Neuronal stem cell (in vitro differentiated cells): ENCODE data around the gene AP1S1.
A peak's percentile ranks its signal among the peaks of the same experiment; 100 is the strongest.
"Not testable (repeated sequence)": the region's sequence is repeated elsewhere in the genome, so short reads cannot be mapped to it uniquely, and the experiment has no call there.

ENCODE experiments used
- DNase-seq: peaks from one replicate; pipeline ENCODE4 v3.0.0-alpha.2; 2013; ENCODE audit warnings: low spot score
- H2AFZ ChIP-seq: one replicate; pipeline ENCODE4 v1.6.1; 2013; ENCODE audit warnings: mild to moderate bottlenecking, low read length, inconsistent platforms
- H2AK5ac ChIP-seq: 2 replicates; pipeline ENCODE4 v1.6.1; 2013; ENCODE audit warnings: low read depth, mild to moderate bottlenecking, inconsistent platforms, low read length, moderate library complexity, mixed read lengths
- H2BK120ac ChIP-seq: 2 replicates; pipeline ENCODE4 v1.6.1; 2013; ENCODE audit warnings: low read depth, mild to moderate bottlenecking, inconsistent platforms, low read length, moderate library complexity, mixed read lengths
- H2BK12ac ChIP-seq: one replicate; pipeline ENCODE4 v1.6.1; 2013; ENCODE audit warnings: low read length, inconsistent platforms
- H2BK15ac ChIP-seq: 2 replicates; pipeline ENCODE4 v1.6.1; 2013; ENCODE audit warnings: mild to moderate bottlenecking, low read length, inconsistent platforms, mixed read lengths
- H2BK5ac ChIP-seq: one replicate; pipeline ENCODE4 v1.6.1; 2013; ENCODE audit warnings: inconsistent platforms, mild to moderate bottlenecking, low read length, moderate library complexity
- H3K14ac ChIP-seq: one replicate; pipeline ENCODE4 v1.6.1; 2013; ENCODE audit warnings: low read length, inconsistent platforms
- H3K18ac ChIP-seq: 2 replicates; pipeline ENCODE4 v1.6.1; 2013; ENCODE audit warnings: low read length, inconsistent platforms
- H3K23ac ChIP-seq: 2 replicates; pipeline ENCODE4 v1.6.1; 2013; ENCODE audit warnings: low read depth, mild to moderate bottlenecking, mixed read lengths, low read length, inconsistent platforms; ENCODE audit not compliant: poor library complexity
- H3K27ac ChIP-seq: replicated peaks from 3 replicates; pipeline ENCODE4 v1.5.1; 2013; ENCODE audit warnings: low read length, inconsistent platforms
- H3K27me3 ChIP-seq, 3 experiments: 2 replicates each; pipeline ENCODE4 v1.6.1; 2013; ENCODE audit warnings: low read length in 3 of 3, mild to moderate bottlenecking in 2 of 3, inconsistent platforms in 1 of 3, low read depth in 1 of 3, mixed read lengths in 1 of 3, moderate library complexity in 1 of 3; ENCODE audit not compliant: control insufficient read depth in 3 of 3, insufficient read depth in 3 of 3
- H3K36me3 ChIP-seq, 2 donors: replicated peaks in 1 of 2; 2 replicates each; pipeline ENCODE4 v1.6.1; 2013; ENCODE audit warnings: low read length in 2 of 2; ENCODE audit not compliant: control insufficient read depth in 2 of 2, insufficient read depth in 2 of 2
- H3K4ac ChIP-seq: 2 replicates; pipeline ENCODE4 v1.6.1; 2013; ENCODE audit warnings: inconsistent platforms, mild to moderate bottlenecking, low read length, moderate library complexity
- H3K4me1 ChIP-seq, 2 donors: 1 replicate in 1 of 2; 2 replicates in 1 of 2; pipeline ENCODE4 v1.6.1; 2013; ENCODE audit warnings: low read length in 2 of 2, low read depth in 1 of 2; ENCODE audit not compliant: control insufficient read depth in 2 of 2, insufficient read depth in 1 of 2
- H3K4me2 ChIP-seq: one replicate; pipeline ENCODE4 v1.6.1; 2013; ENCODE audit warnings: mild to moderate bottlenecking, low read length, inconsistent platforms; ENCODE audit not compliant: insufficient read depth, poor library complexity, severe bottlenecking
- H3K4me3 ChIP-seq, 2 donors: 2 replicates each; pipeline ENCODE4 v1.5.1; 2013; ENCODE audit warnings: low read length in 2 of 2, mild to moderate bottlenecking in 2 of 2, inconsistent platforms in 1 of 2, moderate library complexity in 1 of 2
- H3K79me1 ChIP-seq: one replicate; pipeline ENCODE4 v1.6.1; 2013; ENCODE audit warnings: low read depth, mild to moderate bottlenecking, inconsistent platforms, low read length, moderate library complexity
- H3K9ac ChIP-seq: one replicate; pipeline ENCODE4 v1.6.1; 2013; ENCODE audit warnings: mild to moderate bottlenecking, low read depth, low read length, inconsistent platforms; ENCODE audit not compliant: poor library complexity
- H3K9me3 ChIP-seq, 2 donors: replicated peaks in 1 of 2; 2 replicates each; pipeline versions ENCODE3 to v1.6.1; 2013; ENCODE audit warnings: low read length in 2 of 2, mild to moderate bottlenecking in 2 of 2, inconsistent platforms in 1 of 2, low read depth in 1 of 2, mixed read lengths in 1 of 2, moderate library complexity in 1 of 2; ENCODE audit not compliant: control insufficient read depth in 2 of 2, insufficient read depth in 1 of 2
- H4K8ac ChIP-seq: one replicate; pipeline ENCODE4 v1.6.1; 2013; ENCODE audit warnings: low read depth, mild to moderate bottlenecking, inconsistent platforms, low read length, moderate library complexity
- H4K91ac ChIP-seq: one replicate; pipeline ENCODE4 v1.6.1; 2013; ENCODE audit warnings: low read length, low read depth, mild to moderate bottlenecking, inconsistent platforms; ENCODE audit not compliant: poor library complexity
- WGBS, 2 donors: extraction: QIAGEN DNeasy Blood & Tissue Kit; methylation state at CpG; one replicate each; pipeline ENCODE4 v1.1.7; 2013; ENCODE audit warnings: missing lambda C conversion rate in 2 of 2, mixed read lengths in 1 of 2; ENCODE audit not compliant: insufficient read length in 2 of 2, insufficient replicate concordance in 1 of 2; ENCODE audit errors: extremely low coverage in 2 of 2; 5-methylcytosine and 5-hydroxymethylcytosine counted together

Gene AP1S1

GRCh38 chr7:101120315-101120714, 34.0 kb upstream of the AP1S1 start:
- Histone ChIP-seq H4K8ac (no peak overlapping the region), H3K36me3 (no peaks in the 10 kb centered on the region), H2AFZ (no peak overlapping the region), H3K18ac (no peak overlapping the region), H3K4me2 (no peak overlapping the region), H3K27ac (no peak overlapping the region), H3K27me3 (no peaks in the 10 kb centered on the region), H2BK15ac (no peak overlapping the region), H3K4ac (no peak overlapping the region), H3K4me1 (peaks cover 7 to 14% of the 10 kb centered on the region in 2 donors), H3K4me3 (no peak overlapping the region), H3K14ac (no peak overlapping the region), H3K9me3 (no peaks in the 10 kb centered on the region), H2BK5ac (no peak overlapping the region), H3K79me1 (no peaks in the 10 kb centered on the region), H4K91ac (no peak overlapping the region), H3K23ac (no peak overlapping the region), H3K9ac (no peak overlapping the region), H2AK5ac (no peak overlapping the region), H2BK12ac (no peak overlapping the region), H2BK120ac (no peak overlapping the region)
- WGBS, 2 donors, result no CpG with 5 or more reads among the region's 4 CpGs
- no peak for DNase-seq

- H3K27ac ChIP-seq, H2AK5ac ChIP-seq, H3K79me1 ChIP-seq, H3K27me3 ChIP-seq, H2BK5ac ChIP-seq, H3K4ac ChIP-seq, H3K9me3 ChIP-seq, H3K36me3 ChIP-seq, H3K14ac ChIP-seq, DNase-seq, H4K91ac ChIP-seq, H4K8ac ChIP-seq, H3K23ac ChIP-seq, H2BK12ac ChIP-seq, H3K4me3 ChIP-seq, H3K9ac ChIP-seq, H3K4me2 ChIP-seq: not testable (repeated sequence)
- peak overlapping the region; percentile 86 for H2BK15ac ChIP-seq
- H3K4me1 ChIP-seq, result peaks cover 10 to 22% of the 10 kb centered on the region in 2 donors
- H2BK120ac ChIP-seq, result peak overlapping the region; percentile 47
- peak overlapping the region; percentile 65 for H3K18ac ChIP-seq
- no CpG with 5 or more reads among the region's 9 CpGs for WGBS, 2 donors
- peak overlapping the region; percentile 94 for H2AFZ ChIP-seq
These were observed 32.7 kb upstream of the AP1S1 start for GRCh38 chr7:101121631-101121990.

- Histone ChIP-seq H3K4me1 (peaks cover 15 to 28% of the 10 kb centered on the region in 2 donors), H3K4me2 (no peak overlapping the region), H3K27me3 (no peaks in the 10 kb centered on the region), H3K14ac (no peak overlapping the region), H3K9me3 (no peaks in the 10 kb centered on the region), H2AK5ac (no peak overlapping the region), H3K36me3 (no peaks in the 10 kb centered on the region), H2BK12ac (no peak overlapping the region), H3K4me3 (no peak overlapping the region), H2BK15ac (peak overlapping the region; percentile 86), H3K18ac (peak overlapping the region; percentile 65), H2AFZ (peak overlapping the region; percentile 94), H2BK120ac (peak overlapping the region; percentile 47), H3K23ac (no peak overlapping the region), H4K91ac (peak overlapping the region; percentile 22), H3K79me1 (no peaks in the 10 kb centered on the region), H3K27ac (peak overlapping the region; percentile 29), H3K4ac (no peak overlapping the region), H3K9ac (no peak overlapping the region), H4K8ac (no peak overlapping the region), H2BK5ac (no peak overlapping the region)
- WGBS, 2 donors, result no CpG with 5 or more reads among the region's 17 CpGs
- no peak for DNase-seq
These were observed 32.0 kb upstream of the AP1S1 start for GRCh38 chr7:101121991-101122932.

GRCh38 chr7:101122933-101123702, 31.2 kb upstream of the AP1S1 start:
- Histone ChIP-seq H3K14ac (no peak overlapping the region), H3K18ac (no peak overlapping the region), H2AK5ac (peak overlapping the region; percentile 72), H3K4me2 (no peak overlapping the region), H4K8ac (no peak overlapping the region), H3K9me3 (no peaks in the 10 kb centered on the region), H3K4ac (no peak overlapping the region), H2BK15ac (no peak overlapping the region), H3K36me3 (no peaks in the 10 kb centered on the region), H3K79me1 (no peaks in the 10 kb centered on the region), H3K27ac (no peak overlapping the region), H2AFZ (peak overlapping the region; percentile 94), H3K23ac (no peak overlapping the region), H3K4me1 (peaks cover 14 to 29% of the 10 kb centered on the region in 2 donors), H4K91ac (no peak overlapping the region), H2BK120ac (no peak overlapping the region), H2BK5ac (no peak overlapping the region), H2BK12ac (no peak overlapping the region), H3K27me3 (no peaks in the 10 kb centered on the region), H3K4me3 (no peak overlapping the region), H3K9ac (no peak overlapping the region)
- whole genome bisulfite sequencing, 2 donors, result no CpG with 5 or more reads among the region's 11 CpGs
- DNase-seq, result no peak
